K562 (cell line): Measurements from ENCODE around the gene DLGAP3. TPM values are rescaled to one million over a fixed set of nuclear protein-coding genes. Genes with fewer than 3 reads are reported as not detected.

Experiments used
- ATAC-seq: fragments of 200-7000 bp; cut with Tn5 transposase; 3 replicates; pipeline ENCODE4 v1.9.1; 2020; ENCODE audit warnings: moderate library complexity
- BruUV-seq: library from RNA; stranded (reverse); fragments of 400-500 nt; replicated peaks from 2 replicates; lab custom pipeline; 2021; lab: Mats Ljungman, UMichigan
- CTCF ChIA-PET: fragments of 300-600 bp; formaldehyde crosslinking; extraction: SDS; loops from one replicate; lab custom pipeline; 2021; ENCODE audit warnings: low intra/inter-chr PET ratio; lab: Yijun Ruan, JAX
- POLR2A ChIA-PET: fragments of 300-600, 350-650 bp; sonication (Branson Sonifier 250); formaldehyde crosslinking; extraction: SDS; loops from one replicate; lab custom pipeline; 2021; ENCODE audit warnings: antibody characterized with exemption, inconsistent platforms; lab: Yijun Ruan, JAX
- DNase-seq, 4 experiments: peaks; one replicate each; pipeline versions ENCODE4 v3.0.0 to v3.0.0-alpha.2; 2011 to 2018; ENCODE audit warnings: low spot score in 3 of 4, mixed read lengths in 3 of 4; ENCODE audit errors: extremely low read depth in 1 of 4
- FAIRE-seq: peaks from 2 replicates; lab custom pipeline; 2011; peaks lifted over from hg19 to GRCh38; lab: Jason Lieb, UNC
- H2AFZ ChIP-seq: 2 replicates; pipeline ENCODE4 v1.6.0; 2011; ENCODE audit warnings: low read depth, low read length, control low read depth, inconsistent platforms
- H3K27ac ChIP-seq: fragments of 200-600 bp; 3 replicates; pipeline ENCODE4 v1.8.0; 2011; ENCODE audit warnings: low read depth, mild to moderate bottlenecking, control low read depth, inconsistent platforms, low read length, moderate library complexity, mixed read lengths; ENCODE audit errors: extremely low read depth
- H3K27me3 ChIP-seq, 2 experiments: fragments of 300-600 bp in 1 of 2; 2 replicates in 1 of 2; 3 replicates in 1 of 2; pipeline versions ENCODE4 v1.6.0 to v1.8.0; 2011; ENCODE audit warnings: inconsistent platforms in 2 of 2, low read length in 2 of 2, mild to moderate bottlenecking in 1 of 2, mixed read lengths in 1 of 2, moderate library complexity in 1 of 2; ENCODE audit not compliant: control insufficient read depth in 2 of 2, insufficient read depth in 2 of 2
- H3K36me3 ChIP-seq: fragments of 300-600 bp; 3 replicates; pipeline ENCODE4 v1.8.0; 2011; ENCODE audit warnings: mild to moderate bottlenecking, low read length, inconsistent platforms; ENCODE audit not compliant: control insufficient read depth, insufficient read depth
- H3K4me1 ChIP-seq, 2 experiments: fragments of 200-600 bp in 1 of 2; replicated peaks in 1 of 2; 2 replicates in 1 of 2; 3 replicates in 1 of 2; pipeline versions ENCODE4 v1.5.1 to v1.8.0; 2011; ENCODE audit warnings: inconsistent platforms in 2 of 2, low read length in 2 of 2, mild to moderate bottlenecking in 1 of 2, mixed read lengths in 1 of 2, moderate library complexity in 1 of 2; ENCODE audit not compliant: control insufficient read depth in 2 of 2, insufficient read depth in 2 of 2
- H3K4me2 ChIP-seq: 2 replicates; pipeline ENCODE4 v1.6.1; 2011; ENCODE audit warnings: low read length, control low read depth, inconsistent platforms, mixed read lengths; ENCODE audit not compliant: insufficient read depth
- H3K4me3 ChIP-seq: fragments of 200-600 bp; sonication (generic), shearing (Covaris generic); 2 replicates; pipeline ENCODE4 v1.5.1; 2016; ENCODE audit warnings: control low read depth, inconsistent platforms
- H3K79me2 ChIP-seq: fragments of 200-600 bp; 3 replicates; pipeline ENCODE4 v1.8.0; 2011; ENCODE audit warnings: low read length, inconsistent platforms; ENCODE audit not compliant: control insufficient read depth, insufficient read depth
- H3K9ac ChIP-seq, 2 experiments: 2 replicates each; pipeline versions ENCODE4 v1.6.0 to v1.6.1; 2011; ENCODE audit warnings: low read depth in 2 of 2, low read length in 2 of 2, control low read depth in 1 of 2, inconsistent platforms in 1 of 2, mild to moderate bottlenecking in 1 of 2, mixed read lengths in 1 of 2; ENCODE audit not compliant: insufficient read depth in 1 of 2
- H3K9me1 ChIP-seq: one replicate; pipeline ENCODE4 v1.6.0; 2011; ENCODE audit warnings: inconsistent platforms, mild to moderate bottlenecking, low read length, moderate library complexity; ENCODE audit not compliant: control insufficient read depth, insufficient read depth
- H3K9me3 ChIP-seq: replicated peaks from 2 replicates; pipeline ENCODE4 v1.5.1; 2011; ENCODE audit warnings: low read depth, low read length, inconsistent platforms; ENCODE audit not compliant: control insufficient read depth, insufficient read depth
- H4K20me1 ChIP-seq: replicated peaks from 2 replicates; pipeline ENCODE4 v1.6.1; 2011; ENCODE audit warnings: low read length, inconsistent platforms, mixed read lengths; ENCODE audit not compliant: control insufficient read depth, insufficient read depth
- ADNP ChIP-seq: fragments of 200-800 bp; sonication (Bioruptor generic); IDR thresholded peaks from 2 replicates; pipeline ENCODE4 v1.6.1; 2016; ENCODE audit warnings: missing genetic modification characterization, missing compliant biosample characterization
- BCOR ChIP-seq: fragments of 450-650 bp; IDR thresholded peaks from 2 replicates; pipeline ENCODE4 v1.6.1; 2016
- BRD9 ChIP-seq: fragments of 450-650 bp; IDR thresholded peaks from 2 replicates; pipeline ENCODE4 v1.6.1; 2018; ENCODE audit warnings: low read depth; ENCODE audit not compliant: partially characterized antibody
- HDAC2 ChIP-seq: fragments of 450-650 bp; IDR thresholded peaks from 2 replicates; pipeline ENCODE4 v1.6.1; 2016; ENCODE audit warnings: mild to moderate bottlenecking
- HOMEZ ChIP-seq: fragments of 250-450 bp; sonication (Bioruptor Pico); IDR thresholded peaks from 2 replicates; pipeline ENCODE4 v1.4.0; 2020; ENCODE audit warnings: mild to moderate bottlenecking, moderate library complexity
- KDM1A ChIP-seq, 2 experiments: fragments of 450-650 bp; IDR thresholded peaks; 2 replicates each; pipeline ENCODE4 v1.6.1; 2016; ENCODE audit warnings: mild to moderate bottlenecking in 2 of 2
- RBM25 ChIP-seq: fragments of 200-400 bp; formaldehyde crosslinking; IDR thresholded peaks from 2 replicates; pipeline ENCODE4 v1.6.1; 2018; ENCODE audit warnings: low read length, low read depth, moderate library complexity; ENCODE audit not compliant: severe bottlenecking
- RCOR1 ChIP-seq, 2 experiments: IDR thresholded peaks; 2 replicates each; pipeline ENCODE4 v1.6.1; 2012; ENCODE audit warnings: low read depth in 2 of 2, low read length in 2 of 2, borderline replicate concordance in 1 of 2, improper control_type of control experiment in 1 of 2
- TRIM28 ChIP-seq: fragments of 450-650 bp; IDR thresholded peaks from 2 replicates; pipeline ENCODE4 v1.6.1; 2017
- ZBTB2 ChIP-seq: fragments of 450-650 bp; IDR thresholded peaks from 2 replicates; pipeline ENCODE4 v1.6.1; 2016; ENCODE audit warnings: antibody characterized with exemption
- ZFP36 ChIP-seq: fragments of 150-350 bp; IDR thresholded peaks from 2 replicates; pipeline ENCODE4 v1.6.1; 2018; ENCODE audit warnings: low read length, low read depth; ENCODE audit not compliant: partially characterized antibody
- WGBS: fragments of 100-300 bp; shearing (Covaris generic); methylation state at CpG from one replicate; pipeline ENCODE4 v1.1.6; 2016; ENCODE audit warnings: low coverage, mixed read lengths; ENCODE audit not compliant: insufficient coverage; ENCODE audit errors: missing lambda C conversion rate; 5-methylcytosine and 5-hydroxymethylcytosine counted together
- in situ Hi-C: fragments of 300-500 bp; cut with MboI; formaldehyde crosslinking; loops from 4 replicates; pipeline ENCODE4 v1.15.0; 2018; ENCODE audit warnings: inconsistent platforms, mixed read lengths
- intact Hi-C: fragments of 100-400 bp; cut with micrococcal nuclease; formaldehyde crosslinking; loops from 2 replicates; pipeline ENCODE4 v1.14.2; 2022
- polyA plus RNA-seq, 8 experiments: library from polyadenylated mRNA; depleted of rRNA in 4 of 8; stranded (reverse) in 5 of 8; unstranded in 3 of 8; fragments of >200 nt; fragmentation: Nextera tagmentation in 2 of 8; fragmentation: Illumina TruSeq in 1 of 8; extraction: Ambion mirVana in 2 of 8; extraction: Trizol in 1 of 8; gene quantifications; 2 replicates each; pipeline versions ENCODE4 v1.2.1 to v1.2.3, GENCODE V29; 2011 to 2014; ENCODE audit warnings: inconsistent platforms in 1 of 8, missing spikeins in 1 of 8
- total RNA-seq, 7 experiments: library from RNA; depleted of rRNA in 6 of 7; stranded (reverse); fragments of >200 nt in 6 of 7; fragmentation: Illumina TruSeq in 2 of 7; extraction: Trizol in 2 of 7; gene quantifications; 2 replicates each; pipeline versions ENCODE4 v1.2.1 to v1.2.3, GENCODE V29; 2011 to 2021; ENCODE audit warnings: low replicate concordance in 1 of 7

The DLGAP3 gene
- total and polyA plus RNA-seq, 9 of the 15 experiments (the other 6 are each of a cell fraction or from before 2014, with no cell fraction given): 0.01 to 0.16 (median 0.07) TPM; not detected in 6

- in situ Hi-C loops (no loop called here), intact Hi-C loops (no loop called here)
- Histone ChIP-seq H3K4me3 (no peak overlapping the region), H4K20me1 (no peaks in the 10 kb centered on the region), H3K27me3 (peaks cover 0 to 7% of the 10 kb centered on the region in 2 experiments; a peak in 2 of 5 replicates), H3K9ac (peak overlapping the region in 1 of 2 experiments; percentile 46; a peak in 1 of 4 replicates), H2AFZ (no peak overlapping the region), H3K9me1 (no peaks in the 10 kb centered on the region), H3K79me2 (no peaks in the 10 kb centered on the region), H3K4me1 (peaks cover 0 to 7% of the 10 kb centered on the region in 2 experiments; a peak in 2 of 5 replicates), H3K9me3 (no peaks in the 10 kb centered on the region), H3K36me3 (no peaks in the 10 kb centered on the region), H3K27ac (no peak overlapping the region)
- BruUV-seq: no TSS peak
- CTCF ChIA-PET: no interaction called here
- POLR2A ChIA-PET: interaction anchor here (0.6 to 1.2 kb wide), 2 partner anchors 11 to 113 kb away, joined by 3 read pairs; no protein-coding TSS in a partner anchor
- DNase-seq (peak in 1 of 4 experiments; percentile 5), ATAC-seq (no peak), FAIRE-seq (no peak)
- 18% methylated on average over 3 of the region's 3 CpGs for WGBS
- TF ChIP-seq HDAC2 (peak; percentile 46; the same call in 1 of the 2 replicates), BCOR (peak; percentile 89), KDM1A (IDR thresholded peaks at IDR 0.05) (peak; percentile 54 to 57; a peak in 3 of 4 replicates), RCOR1 (IDR thresholded peaks at IDR 0.05; ENCODE audit: borderline replicate concordance in 1 of 2, low read depth in 2 of 2, low read length in 2 of 2) (peak in 1 of 2 experiments; percentile 58; a peak in 2 of 4 replicates), ZFP36 (peak; percentile 91), HOMEZ (CRISPR knock-in tag) (no peak), RBM25 (peak; percentile 98), BRD9 (peak; percentile 94), TRIM28 (no peak), ZBTB2 (no peak), ADNP (tag) (peak; percentile 39; the same call in 1 of the 2 replicates)
- TF ChIP-seq, all 486 proteins: peak for 8
- H3K4me2 ChIP-seq: no peak overlapping the region
Observed at GRCh38 chr1:34824817-34825454, 104.5 kb downstream of the DLGAP3 start.
